H1 (cell line): ENCODE data around the gene UBC. TPM values are rescaled to one million over a fixed set of nuclear protein-coding genes. Genes with fewer than 3 reads are reported as not detected.

Experiments used
- CTCF ChIA-PET: fragments of 300-600 bp; sonication (Branson Sonifier 250); formaldehyde crosslinking; loops from one replicate; lab custom pipeline; 2021; ENCODE audit not compliant: partially characterized antibody; lab: Charles Lee
- POLR2A ChIA-PET: fragments of 300-600 bp; sonication (Branson Sonifier 250); formaldehyde crosslinking; loops from one replicate; lab custom pipeline; 2021; ENCODE audit warnings: inconsistent platforms; ENCODE audit not compliant: partially characterized antibody; lab: Charles Lee
- DNase-seq, 2 experiments: peaks; one replicate each; pipeline versions ENCODE4 v3.0.0 to v3.0.0-alpha.2; 2010 to 2022; ENCODE audit warnings: low spot score in 2 of 2, low read depth in 1 of 2, mixed read lengths in 1 of 2
- FAIRE-seq: peaks from 2 replicates; lab custom pipeline; 2011; peaks lifted over from hg19 to GRCh38; lab: Jason Lieb, UNC
- H2AFZ ChIP-seq: 2 replicates; pipeline ENCODE4 v1.8.1; 2012; ENCODE audit warnings: low read length, inconsistent platforms
- H2AK5ac ChIP-seq: 2 replicates; pipeline ENCODE4 v1.6.1; 2013; ENCODE audit warnings: low read depth, low read length
- H2BK120ac ChIP-seq: replicated peaks from 2 replicates; pipeline ENCODE3; 2013; ENCODE audit warnings: low read depth, low read length, inconsistent platforms
- H2BK12ac ChIP-seq: 2 replicates; pipeline ENCODE4 v1.6.1; 2013; ENCODE audit warnings: low read depth, low read length
- H2BK15ac ChIP-seq: 2 replicates; pipeline ENCODE4 v1.6.1; 2013; ENCODE audit warnings: low read length
- H2BK20ac ChIP-seq: 2 replicates; pipeline ENCODE4 v1.6.1; 2013; ENCODE audit warnings: low read length
- H2BK5ac ChIP-seq: 2 replicates; pipeline ENCODE4 v1.6.1; 2013; ENCODE audit warnings: low read depth, low read length
- H3K14ac ChIP-seq: 2 replicates; pipeline ENCODE4 v1.6.1; 2013; ENCODE audit warnings: inconsistent platforms; ENCODE audit not compliant: insufficient read length
- H3K18ac ChIP-seq: 2 replicates; pipeline ENCODE4 v1.6.1; 2013; ENCODE audit warnings: low read length; ENCODE audit errors: extremely low read depth
- H3K23ac ChIP-seq: 2 replicates; pipeline ENCODE4 v1.6.1; 2013; ENCODE audit warnings: inconsistent platforms; ENCODE audit not compliant: insufficient read length
- H3K23me2 ChIP-seq: 2 replicates; pipeline ENCODE4 v1.6.1; 2013; ENCODE audit warnings: low read depth, low read length
- H3K27ac ChIP-seq: 2 replicates; pipeline ENCODE4 v1.6.1; 2011; ENCODE audit warnings: low read depth, low read length, inconsistent platforms
- H3K27me3 ChIP-seq, 4 experiments: replicated peaks in 1 of 4; 1 replicate in 1 of 4; 2 replicates in 3 of 4; pipeline versions ENCODE4 v1.6.1 to v1.8.1; 2011 to 2013; ENCODE audit warnings: low read length in 3 of 4, mild to moderate bottlenecking in 3 of 4, inconsistent platforms in 2 of 4, mixed read lengths in 2 of 4, moderate library complexity in 1 of 4; ENCODE audit not compliant: control insufficient read depth in 3 of 4, insufficient read depth in 3 of 4; ENCODE audit errors: extremely low read depth in 1 of 4
- H3K36me3 ChIP-seq, 4 experiments: 2 replicates each; pipeline versions ENCODE4 v1.6.1 to v1.8.1; 2011 to 2013; ENCODE audit warnings: mild to moderate bottlenecking in 4 of 4, low read length in 3 of 4, moderate library complexity in 2 of 4, control low read depth in 1 of 4, inconsistent platforms in 1 of 4; ENCODE audit not compliant: insufficient read depth in 4 of 4, control insufficient read depth in 2 of 4
- H3K4ac ChIP-seq: replicated peaks from 2 replicates; pipeline ENCODE3; 2013; ENCODE audit warnings: low read length, low read depth, mixed read lengths, inconsistent platforms; ENCODE audit not compliant: insufficient read length
- H3K4me1 ChIP-seq, 4 experiments: replicated peaks in 1 of 4; 1 replicate in 1 of 4; 2 replicates in 3 of 4; pipeline versions ENCODE4 v1.6.1 to v1.8.1; 2011 to 2013; ENCODE audit warnings: low read length in 3 of 4, inconsistent platforms in 2 of 4, mixed read lengths in 1 of 4; ENCODE audit not compliant: insufficient read depth in 4 of 4, control insufficient read depth in 3 of 4
- H3K4me2 ChIP-seq, 2 experiments: 2 replicates each; pipeline versions ENCODE4 v1.6.1 to v1.8.1; 2011 to 2013; ENCODE audit warnings: low read depth in 2 of 2, low read length in 2 of 2, control low read depth in 1 of 2, inconsistent platforms in 1 of 2, mild to moderate bottlenecking in 1 of 2; ENCODE audit not compliant: insufficient read depth in 1 of 2
- H3K4me3 ChIP-seq, 4 experiments: fragments of 200-600, 300-600 bp in 1 of 4; sonication (generic), shearing (Covaris generic), sonication (Bioruptor Twin) in 1 of 4; 2 replicates each; pipeline versions ENCODE4 v1.5.1 to v1.8.1; 2011 to 2016; ENCODE audit warnings: low read length in 4 of 4, low read depth in 3 of 4, control low read depth in 2 of 4, inconsistent platforms in 2 of 4, mild to moderate bottlenecking in 2 of 4, mixed read lengths in 1 of 4, moderate library complexity in 1 of 4; ENCODE audit not compliant: insufficient read depth in 2 of 4; ENCODE audit errors: extremely low read depth in 1 of 4
- H3K56ac ChIP-seq: replicated peaks from 2 replicates; pipeline ENCODE3; 2013; ENCODE audit warnings: low read depth, mild to moderate bottlenecking, mixed read lengths, low read length, inconsistent platforms; ENCODE audit not compliant: insufficient read length
- H3K79me1 ChIP-seq: 2 replicates; pipeline ENCODE4 v1.6.1; 2013; ENCODE audit warnings: low read depth, low read length, control low read depth
- H3K79me2 ChIP-seq, 2 experiments: 2 replicates each; pipeline versions ENCODE4 v1.6.1 to v1.8.1; 2012 to 2013; ENCODE audit warnings: low read length in 2 of 2, mild to moderate bottlenecking in 2 of 2, inconsistent platforms in 1 of 2; ENCODE audit not compliant: insufficient read depth in 2 of 2, control insufficient read depth in 1 of 2
- H3K9ac ChIP-seq, 4 experiments: replicated peaks in 1 of 4; 1 replicate in 1 of 4; 2 replicates in 3 of 4; pipeline versions ENCODE4 v1.6.1 to v1.8.1; 2011 to 2013; ENCODE audit warnings: low read depth in 3 of 4, low read length in 3 of 4, control low read depth in 2 of 4, mild to moderate bottlenecking in 2 of 4, moderate library complexity in 2 of 4, inconsistent platforms in 1 of 4; ENCODE audit errors: extremely low read depth in 1 of 4
- H3K9me3 ChIP-seq, 2 experiments: 2 replicates each; pipeline versions ENCODE4 v1.6.1 to v1.8.1; 2012 to 2013; ENCODE audit warnings: mild to moderate bottlenecking in 2 of 2, moderate library complexity in 2 of 2, control low read depth in 1 of 2, inconsistent platforms in 1 of 2, low read depth in 1 of 2, low read length in 1 of 2, mixed read lengths in 1 of 2; ENCODE audit not compliant: insufficient read depth in 2 of 2
- H4K20me1 ChIP-seq, 2 experiments: replicated peaks in 1 of 2; 2 replicates each; pipeline versions ENCODE3 to v1.8.1; 2011 to 2013; ENCODE audit warnings: inconsistent platforms in 2 of 2, low read length in 2 of 2, mild to moderate bottlenecking in 1 of 2; ENCODE audit not compliant: insufficient read depth in 2 of 2, control insufficient read depth in 1 of 2
- H4K5ac ChIP-seq: 2 replicates; pipeline ENCODE4 v1.6.1; 2013; ENCODE audit warnings: low read length, low read depth, mixed read lengths, inconsistent platforms; ENCODE audit not compliant: insufficient read length
- H4K8ac ChIP-seq: 2 replicates; pipeline ENCODE4 v1.8.0; 2013; ENCODE audit warnings: mild to moderate bottlenecking, moderate library complexity, low read length, inconsistent platforms; ENCODE audit not compliant: insufficient read depth; ENCODE audit errors: extremely low read depth
- H4K91ac ChIP-seq: replicated peaks from 2 replicates; pipeline ENCODE3; 2013; ENCODE audit warnings: low read length, mixed read lengths, inconsistent platforms; ENCODE audit not compliant: insufficient read length
- ASH2L ChIP-seq: fragments of 200-600, 300-600 bp; sonication (generic); IDR thresholded peaks from one replicate; pipeline ENCODE4 v1.7.1; 2017; ENCODE audit warnings: low read length
- BACH1 ChIP-seq: IDR thresholded peaks from 2 replicates; pipeline ENCODE4 v1.6.1; 2012; ENCODE audit warnings: low read length, improper control_type of control experiment
- CBX5 ChIP-seq: fragments of 300-800, 300-1000 bp; sonication (generic); IDR thresholded peaks from 2 replicates; pipeline ENCODE4 v1.7.1; 2016; ENCODE audit warnings: antibody characterized with exemption, low read length, low read depth
- JUN ChIP-seq: IDR thresholded peaks from 2 replicates; pipeline ENCODE4 v1.6.1; 2011; ENCODE audit warnings: low read depth, mild to moderate bottlenecking, improper control_type of control experiment, low read length
- MAFK ChIP-seq: IDR thresholded peaks from 2 replicates; pipeline ENCODE4 v1.6.1; 2012; ENCODE audit warnings: low read depth, mild to moderate bottlenecking, improper control_type of control experiment, low read length
- POLR2AphosphoS5 ChIP-seq: IDR thresholded peaks from 2 replicates; pipeline ENCODE4 v1.6.1; 2011; ENCODE audit warnings: low read depth, low read length
- RNF2 ChIP-seq: fragments of 200-900, 300-1000 bp; sonication (generic); IDR thresholded peaks from 2 replicates; pipeline ENCODE4 v1.7.1; 2016; ENCODE audit warnings: borderline replicate concordance, low read depth, mild to moderate bottlenecking, antibody characterized with exemption, low read length; ENCODE audit not compliant: poor library complexity, severe bottlenecking; ENCODE audit errors: missing control alignments
- RXRA ChIP-seq: IDR thresholded peaks from 2 replicates; pipeline ENCODE4 v1.6.1; 2011; ENCODE audit warnings: low read depth, mild to moderate bottlenecking, low read length, moderate library complexity; ENCODE audit not compliant: insufficient read depth
- SIN3A ChIP-seq, 2 experiments: IDR thresholded peaks in 1 of 2; conservative IDR thresholded peaks in 1 of 2; 2 replicates each; pipeline ENCODE4 v1.6.1; 2011 to 2012; ENCODE audit warnings: low read length in 2 of 2, improper control_type of control experiment in 1 of 2, low read depth in 1 of 2, mild to moderate bottlenecking in 1 of 2
- SIX5 ChIP-seq: IDR thresholded peaks from 2 replicates; pipeline ENCODE4 v1.6.1; 2011; ENCODE audit warnings: mild to moderate bottlenecking, low read depth, low read length
- TCF12 ChIP-seq: IDR thresholded peaks from 2 replicates; pipeline ENCODE4 v1.6.1; 2011; ENCODE audit warnings: low read depth, mild to moderate bottlenecking, low read length
- YY1 ChIP-seq: IDR thresholded peaks from 2 replicates; pipeline ENCODE4 v1.6.1; 2011; ENCODE audit warnings: low read depth, mild to moderate bottlenecking, low read length
- WGBS, 2 experiments: shearing (Covaris generic) in 1 of 2; methylation state at CpG; one replicate each; pipeline versions ENCODE4 v1.1.6 to v1.1.7; 2013 to 2015; ENCODE audit warnings: low lambda C conversion rate in 2 of 2, mixed read lengths in 2 of 2, inconsistent platforms in 1 of 2, low coverage in 1 of 2, missing lambda C conversion rate in 1 of 2; ENCODE audit not compliant: insufficient replicate concordance in 2 of 2, insufficient coverage in 1 of 2, insufficient read length in 1 of 2; ENCODE audit errors: extremely low coverage in 1 of 2, missing lambda C conversion rate in 1 of 2; 5-methylcytosine and 5-hydroxymethylcytosine counted together
- polyA plus RNA-seq, 7 experiments: library from polyadenylated mRNA; depleted of rRNA in 3 of 7; stranded (reverse) in 5 of 7; unstranded in 2 of 7; fragments of >200 nt in 5 of 7; fragments of 200-250 nt in 2 of 7; gene quantifications; 1 replicate in 5 of 7; 2 replicates in 1 of 7; 4 replicates in 1 of 7; pipeline versions ENCODE4 v1.2.1 to v1.2.3, GENCODE V29; 2011 to 2013; ENCODE audit warnings: missing spikeins in 2 of 7, mixed read lengths in 2 of 7
- total RNA-seq: library from RNA; stranded (reverse); fragmentation: NEBNext Ultra II Directional; extraction: Animal tissue kit (Norgen Biotek cat#: 25700); gene quantifications from 2 replicates; pipeline ENCODE4 v1.2.1, GENCODE V29; 2021
- TF ChIP-seq, protein P1 (sequence below): IDR thresholded peaks from 2 replicates; pipeline ENCODE4 v1.6.1; 2012; ENCODE audit warnings: inconsistent platforms

UBC gene
- total and polyA plus RNA-seq, 2 of the 8 experiments (the other 6 are each of a cell fraction or from before 2014, with no cell fraction given), result 559 to 749 TPM

GRCh38 chr12:124953689-124954405, 39.4 kb upstream of the UBC start:
- Histone ChIP-seq H3K4me3 (no peak overlapping the region), H4K91ac (no peak overlapping the region), H3K4ac (no peak overlapping the region), H3K79me2 (no peaks in the 10 kb centered on the region), H2AFZ (no peak overlapping the region), H2AK5ac (no peak overlapping the region), H3K4me2 (no peak overlapping the region), H2BK12ac (no peak overlapping the region), H3K23me2 (no peaks in the 10 kb centered on the region), H3K18ac (no peak overlapping the region), H2BK20ac (no peak overlapping the region), H3K9me3 (no peaks in the 10 kb centered on the region), H4K5ac (no peak overlapping the region), H3K23ac (no peak overlapping the region), H3K79me1 (no peaks in the 10 kb centered on the region), H2BK120ac (no peak overlapping the region), H3K27ac (no peak overlapping the region), H3K14ac (no peak overlapping the region), H2BK5ac (no peak overlapping the region), H3K4me1 (no peaks in the 10 kb centered on the region), H3K27me3 (no peaks in the 10 kb centered on the region), H3K36me3 (peaks cover 23 to 55% (median 53%) of the 10 kb centered on the region in 4 experiments), H2BK15ac (no peak overlapping the region), H4K20me1 (peaks cover 0 to 5% of the 10 kb centered on the region in 2 experiments), H4K8ac (no peak overlapping the region), H3K9ac (no peak overlapping the region), H3K56ac (no peak overlapping the region)
- WGBS, 2 experiments, result 93% methylated on average over 32 of the region's 32 CpGs; no CpG with 5 or more reads in 1 of the 2 experiments
- no peak for FAIRE-seq
- POLR2A ChIA-PET, result interaction anchor here (0.9 to 2.8 kb wide), 4 partner anchors 8 to 18 kb away, joined by 3 to 8 read pairs (median 4); no protein-coding TSS in a partner anchor
- CTCF ChIA-PET, result interaction anchor here (1.1 to 1.7 kb wide), 3 partner anchors 55 to 135 kb away, joined by 3 to 4 read pairs (median 4); no protein-coding TSS in a partner anchor
- DNase-seq, result no peak
- TF ChIP-seq, protein P1, sequence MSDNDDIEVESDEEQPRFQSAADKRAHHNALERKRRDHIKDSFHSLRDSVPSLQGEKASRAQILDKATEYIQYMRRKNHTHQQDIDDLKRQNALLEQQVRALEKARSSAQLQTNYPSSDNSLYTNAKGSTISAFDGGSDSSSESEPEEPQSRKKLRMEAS, result no peak
- no peak for TF ChIP-seq RXRA
- no peak for TF ChIP-seq SIN3A (conservative IDR thresholded peaks at IDR 0.05 in 1 of 2, IDR thresholded peaks at IDR 0.05 in 1 of 2; ENCODE audit: low read depth in 1 of 2, low read length in 2 of 2)
- no peak for TF ChIP-seq RNF2
- TF ChIP-seq YY1, result no peak
- no peak for TF ChIP-seq SIX5
- TF ChIP-seq CBX5, result no peak
- no peak for TF ChIP-seq JUN
- TF ChIP-seq BACH1, result no peak
- TF ChIP-seq POLR2AphosphoS5, result no peak
- TF ChIP-seq ASH2L, result no peak
- TF ChIP-seq MAFK, result no peak
- no peak for TF ChIP-seq TCF12
